WTC11 (cell line): Measurements from ENCODE around the gene PCDHA9. TPM values are rescaled to one million over a fixed set of nuclear protein-coding genes. Genes with fewer than 3 reads are reported as not detected.

Experiments
- ATAC-seq: fragments of 200-7000 bp; cut with Tn5 transposase; 2 replicates; pipeline ENCODE4 v1.10.0; 2021; ENCODE audit warnings: mild to moderate bottlenecking, moderate library complexity
- CTCF ChIA-PET: fragments of 300-600 bp; sonication (Branson Sonifier 250); formaldehyde crosslinking; loops from one replicate; lab custom pipeline; 2021; ENCODE audit warnings: antibody characterized with exemption; lab: Charles Lee
- POLR2A ChIA-PET: fragments of 350-600 bp; sonication (Branson Sonifier 250); formaldehyde crosslinking; loops from one replicate; lab custom pipeline; 2021; ENCODE audit warnings: antibody characterized with exemption; lab: Charles Lee
- DNase-seq: peaks from one replicate; pipeline ENCODE4 v3.0.0; 2021; ENCODE audit warnings: low spot score
- H3K27ac Mint-ChIP-seq: 2 replicates; pipeline ENCODE4 v1.8.0; 2021; ENCODE audit warnings: mixed read lengths
- H3K27me3 Mint-ChIP-seq: 2 replicates; pipeline ENCODE4 v1.8.0; 2021; ENCODE audit warnings: low read depth, mild to moderate bottlenecking, moderate library complexity, mixed read lengths
- H3K36me3 Mint-ChIP-seq: 2 replicates; pipeline ENCODE4 v1.8.0; 2021; ENCODE audit warnings: mixed read lengths
- H3K4me1 Mint-ChIP-seq: 2 replicates; pipeline ENCODE4 v1.8.0; 2022; ENCODE audit warnings: mixed read lengths
- H3K4me3 Mint-ChIP-seq: 2 replicates; pipeline ENCODE4 v1.8.0; 2021; ENCODE audit warnings: mild to moderate bottlenecking, moderate library complexity, mixed read lengths
- H3K9me3 Mint-ChIP-seq: 2 replicates; pipeline ENCODE4 v1.8.0; 2021; ENCODE audit warnings: mixed read lengths
- E2F5 ChIP-seq: sonication (generic); formaldehyde crosslinking; IDR thresholded peaks from 2 replicates; pipeline ENCODE4 v1.8.1; 2022; ENCODE audit warnings: mild to moderate bottlenecking, moderate library complexity, missing genetic modification reagents
- FOXP1 ChIP-seq: sonication (generic); formaldehyde crosslinking; IDR thresholded peaks from 2 replicates; pipeline ENCODE4 v1.8.0; 2022; ENCODE audit warnings: missing genetic modification reagents, mild to moderate bottlenecking, moderate library complexity, borderline replicate concordance
- GRHL2 ChIP-seq: fragments of 250-450 bp; sonication (Bioruptor Pico); IDR thresholded peaks from 2 replicates; pipeline ENCODE4 v1.8.0; 2022; ENCODE audit warnings: mild to moderate bottlenecking, moderate library complexity; ENCODE audit not compliant: insufficient replicate concordance, severe bottlenecking
- HMGA2 ChIP-seq: fragments of 250-450 bp; sonication (Bioruptor Pico); IDR thresholded peaks from 2 replicates; pipeline ENCODE4 v1.4.0; 2021; ENCODE audit warnings: mild to moderate bottlenecking, moderate library complexity
- JAZF1 ChIP-seq: fragments of 250-450 bp; sonication (Bioruptor Pico); IDR thresholded peaks from 2 replicates; pipeline ENCODE4 v1.9.0; 2021; ENCODE audit warnings: moderate library complexity, mild to moderate bottlenecking, inconsistent platforms
- MYBL2 ChIP-seq: sonication (generic); formaldehyde crosslinking; IDR thresholded peaks from 2 replicates; pipeline ENCODE4 v1.8.1; 2023; ENCODE audit warnings: mild to moderate bottlenecking, moderate library complexity, missing genetic modification reagents
- PREB ChIP-seq: sonication (generic); formaldehyde crosslinking; IDR thresholded peaks from 2 replicates; pipeline ENCODE4 v1.8.1; 2022; ENCODE audit warnings: mild to moderate bottlenecking, missing genetic modification reagents, moderate library complexity, borderline replicate concordance
- RORB ChIP-seq: fragments of 250-450 bp; sonication (Bioruptor Pico); IDR thresholded peaks from 2 replicates; pipeline ENCODE4 v1.9.0; 2021; ENCODE audit warnings: mild to moderate bottlenecking
- STAT6 ChIP-seq: sonication (generic); formaldehyde crosslinking; conservative IDR thresholded peaks from 2 replicates; pipeline ENCODE4 v1.8.1; 2023; ENCODE audit warnings: mild to moderate bottlenecking, low read depth, missing genetic modification reagents, moderate library complexity
- TCF7 ChIP-seq: sonication (generic); formaldehyde crosslinking; IDR thresholded peaks from 2 replicates; pipeline ENCODE4 v1.8.0; 2022; ENCODE audit warnings: mild to moderate bottlenecking, low read depth, missing genetic modification reagents, moderate library complexity
- USF2 ChIP-seq: sonication (generic); formaldehyde crosslinking; IDR thresholded peaks from 2 replicates; pipeline ENCODE4 v1.8.1; 2023; ENCODE audit warnings: mild to moderate bottlenecking, missing genetic modification reagents, moderate library complexity
- ZBTB21 ChIP-seq: sonication (generic); formaldehyde crosslinking; IDR thresholded peaks from 2 replicates; pipeline ENCODE4 v1.8.1; 2023; ENCODE audit warnings: mild to moderate bottlenecking, missing genetic modification reagents, borderline replicate concordance
- ZBTB43 ChIP-seq: sonication (generic); formaldehyde crosslinking; IDR thresholded peaks from 2 replicates; pipeline ENCODE4 v1.8.1; 2023; ENCODE audit warnings: mild to moderate bottlenecking, missing genetic modification reagents
- ZSCAN18 ChIP-seq: fragments of 250-450 bp; sonication (Bioruptor Pico); IDR thresholded peaks from 2 replicates; pipeline ENCODE4 v2.1.2; 2022; ENCODE audit warnings: mild to moderate bottlenecking, moderate library complexity
- total RNA-seq: library from RNA; stranded (reverse); gene quantifications from 3 replicates; pipeline ENCODE4 v1.2.3, GENCODE V29; 2021

The PCDHA9 gene
- total RNA-seq, 1 experiment from 2014 or later = 1.5 TPM

GRCh38 chr5:140808889-140809291, 39.3 kb upstream of the PCDHA9 start:
- ChIA-PET POLR2A (no interaction called here), CTCF (interaction anchor here (0.7 to 5.4 kb wide), 7 partner anchors 12 to 231 kb away, joined by 3 to 52 read pairs (median 3); partner anchors contain the start of genes PCDHA1, PCDHA10, PCDHA5 and PCDHA7)
- peaks cover 7% of the 10 kb centered on the region for H3K4me1 Mint-ChIP-seq
- peak overlapping the region; percentile 16; the same call in 1 of the 2 replicates for H3K4me3 Mint-ChIP-seq
- TF ChIP-seq FOXP1 (CRISPR knock-in tag) = 0 out of 2 replicates have a peak, but pooled peaks have one; percentile 30
- no peak for TF ChIP-seq ZBTB43
- TF ChIP-seq, all 79 proteins: peak for 1
- no peaks in the 10 kb centered on the region for H3K27me3 Mint-ChIP-seq
- DNase-seq = no peak
- ATAC-seq = no peak
- H3K27ac Mint-ChIP-seq = no peak overlapping the region
- no peaks in the 10 kb centered on the region for H3K9me3 Mint-ChIP-seq
- H3K36me3 Mint-ChIP-seq = peaks cover 2% of the 10 kb centered on the region; the same call in 1 of the 2 replicates

GRCh38 chr5:140821375-140822280, 26.6 kb upstream of the PCDHA9 start, which contains the start of gene PCDHA5:
Gene PCDHA5 (plus strand): TSS chr5:140821613.
- Mint-ChIP-seq H3K27ac (no peak within 1 kb of the TSS), H3K4me3 (peak within 1 kb of the TSS; percentile 30; the same call in 1 of the 2 replicates), H3K9me3 (no peaks in the 10 kb centered on the region), H3K36me3 (no peaks in the 10 kb centered on the region), H3K27me3 (no peaks in the 10 kb centered on the region), H3K4me1 (no peaks in the 10 kb centered on the region)
- DNase-seq (no peak), ATAC-seq (no peak)
- ChIA-PET CTCF (interaction anchor here (0.8 to 7.4 kb wide), 10 partner anchors 12 to 230 kb away, joined by 3 to 61 read pairs (median 4); partner anchors contain the start of genes PCDHA1, PCDHA10, PCDHA4 and PCDHA8), POLR2A (no interaction called here)
- TF ChIP-seq TCF7 (CRISPR knock-in tag) (no peak), ZSCAN18 (CRISPR knock-in tag) (no peak), FOXP1 (CRISPR knock-in tag) (no peak), STAT6 (CRISPR knock-in tag) (no peak), E2F5 (CRISPR knock-in tag) (no peak), HMGA2 (no peak), JAZF1 (CRISPR knock-in tag) (no peak), ZBTB21 (CRISPR knock-in tag) (no peak), USF2 (CRISPR knock-in tag) (no peak), RORB (CRISPR knock-in tag) (no peak), MYBL2 (CRISPR knock-in tag) (no peak), GRHL2 (CRISPR knock-in tag) (no peak), PREB (CRISPR knock-in tag) (no peak)
